SH-SY5Y (cell line): ENCODE results near the gene ZNRF3.

Source experiments
- GATA2 ChIP-seq: IDR thresholded peaks from 2 replicates; pipeline ENCODE4 v1.6.1; 2011; ENCODE audit warnings: mild to moderate bottlenecking, low read depth, low read length
- GATA3 ChIP-seq: IDR thresholded peaks from 2 replicates; pipeline ENCODE4 v1.6.1; 2011; ENCODE audit warnings: low read depth, mild to moderate bottlenecking, low read length, moderate library complexity

GRCh38 chr22:28874811-28875320 is 8.5 kb upstream of the ZNRF3 start:
- TF ChIP-seq GATA2 (no peak), GATA3 (no peak)
